Measurements from ENCODE around the gene MAVS.
"Not testable (repeated sequence)": the region's sequence is repeated elsewhere in the genome, so short reads cannot be mapped to it uniquely, and the experiment has no call there.

Gene MAVS

DNA sequence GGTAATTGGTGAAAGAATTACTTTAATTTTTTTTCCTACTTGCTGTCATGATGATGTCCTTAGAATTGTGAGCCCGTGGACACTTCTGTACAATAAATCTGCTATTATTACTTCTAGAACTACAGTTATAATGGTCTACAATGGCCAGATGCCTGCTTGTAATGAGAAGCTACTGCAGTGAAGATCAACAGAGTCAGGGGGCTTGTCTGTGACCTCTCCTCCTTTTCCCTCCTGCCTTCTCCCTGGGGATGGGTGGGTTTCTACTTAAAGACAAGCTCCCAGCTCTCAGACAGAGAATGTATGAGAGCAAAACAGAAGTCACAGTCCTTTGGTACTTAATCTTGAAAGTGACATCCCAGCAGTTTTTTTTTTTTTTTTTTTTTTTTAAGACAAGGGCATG lies 29.4 kb downstream of the MAVS start:
- TF ChIP-seq CTCF (IDR thresholded peaks at IDR 0.05; ENCODE audit: low read depth, low read length) = no peak
- H3K9me3 ChIP-seq = no peaks in the 10 kb centered on the region
- no peaks in the 10 kb centered on the region; the same call in 1 of the 2 replicates for H3K4me1 ChIP-seq
- H3K4me3 ChIP-seq (ENCODE audit: low read depth, low read length) = no peak overlapping the region
- DNase-seq = no peak
- H3K27me3 ChIP-seq = no peaks in the 10 kb centered on the region
- H3K36me3 ChIP-seq = peaks cover 15% of the 10 kb centered on the region

DNA sequence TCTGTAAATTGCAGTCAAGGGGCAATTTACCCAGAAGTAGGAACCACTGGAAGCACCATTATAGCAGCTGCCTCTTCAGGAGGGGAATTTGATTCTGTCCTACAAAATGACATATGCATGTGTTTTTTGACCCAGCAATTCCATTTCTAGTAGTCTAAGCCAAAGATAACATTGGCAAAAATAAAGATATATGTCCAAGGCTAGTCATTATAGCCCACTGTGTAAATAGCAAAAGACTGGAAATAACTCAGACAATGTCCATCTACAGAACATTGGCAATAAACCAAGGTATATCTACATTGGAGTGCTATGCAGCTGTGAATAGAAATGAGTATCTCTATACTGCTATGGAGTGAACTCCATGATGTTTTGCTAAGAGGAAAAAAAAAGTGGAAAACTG lies 30.0 kb downstream of the MAVS start:
- no peak for TF ChIP-seq CTCF (IDR thresholded peaks at IDR 0.05; ENCODE audit: low read depth, low read length)
- DNase-seq = no peak
- Histone ChIP-seq H3K4me1 (no peaks in the 10 kb centered on the region; the same call in 1 of the 2 replicates), H3K9me3 (no peaks in the 10 kb centered on the region), H3K36me3 (peaks cover 15% of the 10 kb centered on the region), H3K4me3 (ENCODE audit: low read depth, low read length) (no peak overlapping the region), H3K27me3 (no peaks in the 10 kb centered on the region)

- H3K27me3 ChIP-seq; H3K9me3 ChIP-seq; H3K4me3 ChIP-seq (ENCODE audit: low read depth, low read length); H3K4me1 ChIP-seq; DNase-seq: not testable (repeated sequence)
- peaks cover 12% of the 10 kb centered on the region for H3K36me3 ChIP-seq
Measured at GRCh38 chr20:3878921-3879274, 32.3 kb downstream of the MAVS start.

DNA sequence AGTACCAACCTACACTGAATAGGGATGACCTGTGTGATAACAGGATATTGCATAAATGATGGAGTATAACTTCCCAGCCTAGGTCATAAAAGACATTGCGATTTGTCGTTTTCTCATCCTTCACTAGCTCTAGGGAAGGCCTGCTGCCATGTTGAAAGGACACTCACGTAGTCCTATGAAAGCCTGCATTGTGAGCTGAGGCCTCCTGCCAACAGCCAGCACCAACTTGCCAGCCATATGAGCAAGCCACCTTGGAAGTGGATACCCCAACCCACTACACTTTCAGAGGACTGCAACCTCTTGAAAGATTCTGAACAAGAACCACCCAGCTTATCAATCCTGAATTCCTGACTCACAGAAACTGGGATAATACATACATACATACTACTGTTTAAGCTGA lies 39.1 kb downstream of the MAVS start:
- Histone ChIP-seq H3K9me3 (no peaks in the 10 kb centered on the region), H3K4me3 (ENCODE audit: low read depth, low read length) (no peak overlapping the region), H3K36me3 (peaks cover 4% of the 10 kb centered on the region), H3K4me1 (peaks cover 5% of the 10 kb centered on the region), H3K27me3 (no peaks in the 10 kb centered on the region)
- no peak for DNase-seq
- TF ChIP-seq CTCF (IDR thresholded peaks at IDR 0.05; ENCODE audit: low read depth, low read length) = no peak

DNA sequence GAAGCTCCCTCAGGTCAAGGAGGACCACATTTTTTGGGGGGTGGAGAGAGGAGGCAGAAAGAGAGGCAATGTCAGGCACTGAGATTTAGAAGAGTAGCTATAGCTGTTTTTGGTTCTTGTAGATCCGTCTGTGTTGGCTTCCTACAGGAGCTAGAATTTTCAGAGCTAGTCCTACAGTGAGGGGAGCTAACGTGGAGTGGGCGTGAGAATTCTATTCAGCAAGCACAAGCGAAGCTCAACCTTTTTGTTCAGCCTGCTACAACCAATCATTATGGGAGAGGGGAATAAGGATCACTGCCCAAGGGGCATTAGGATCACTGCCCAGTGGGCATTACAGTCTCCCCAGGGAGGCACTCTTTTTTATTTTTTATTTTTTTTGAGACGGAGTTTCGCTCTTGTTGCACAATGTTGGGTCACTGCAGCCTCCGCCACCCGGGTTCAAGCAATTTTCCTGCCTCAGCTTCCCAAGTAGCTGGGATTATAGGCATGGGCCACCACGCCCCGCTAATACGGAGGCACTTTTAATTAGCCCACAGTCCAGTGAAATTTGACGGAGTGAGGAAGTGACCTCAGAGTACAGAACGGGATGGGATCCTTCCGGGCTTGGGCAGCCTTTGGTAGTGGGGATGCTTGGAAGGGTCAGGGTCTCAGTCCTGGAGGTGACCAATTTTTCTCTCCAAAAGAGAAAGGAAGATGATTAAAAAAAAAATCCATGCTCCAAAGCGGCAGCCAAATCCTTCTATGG lies 41.4 kb downstream of the MAVS start:
- Histone ChIP-seq H3K9me3 (no peaks in the 10 kb centered on the region), H3K36me3 (peaks cover 21% of the 10 kb centered on the region), H3K27me3 (no peaks in the 10 kb centered on the region), H3K4me1 (peaks cover 9% of the 10 kb centered on the region), H3K4me3 (ENCODE audit: low read depth, low read length) (peak overlapping the region; percentile 97)
- DNase-seq = no peak
- TF ChIP-seq CTCF (IDR thresholded peaks at IDR 0.05; ENCODE audit: low read depth, low read length) = no peak

DNA sequence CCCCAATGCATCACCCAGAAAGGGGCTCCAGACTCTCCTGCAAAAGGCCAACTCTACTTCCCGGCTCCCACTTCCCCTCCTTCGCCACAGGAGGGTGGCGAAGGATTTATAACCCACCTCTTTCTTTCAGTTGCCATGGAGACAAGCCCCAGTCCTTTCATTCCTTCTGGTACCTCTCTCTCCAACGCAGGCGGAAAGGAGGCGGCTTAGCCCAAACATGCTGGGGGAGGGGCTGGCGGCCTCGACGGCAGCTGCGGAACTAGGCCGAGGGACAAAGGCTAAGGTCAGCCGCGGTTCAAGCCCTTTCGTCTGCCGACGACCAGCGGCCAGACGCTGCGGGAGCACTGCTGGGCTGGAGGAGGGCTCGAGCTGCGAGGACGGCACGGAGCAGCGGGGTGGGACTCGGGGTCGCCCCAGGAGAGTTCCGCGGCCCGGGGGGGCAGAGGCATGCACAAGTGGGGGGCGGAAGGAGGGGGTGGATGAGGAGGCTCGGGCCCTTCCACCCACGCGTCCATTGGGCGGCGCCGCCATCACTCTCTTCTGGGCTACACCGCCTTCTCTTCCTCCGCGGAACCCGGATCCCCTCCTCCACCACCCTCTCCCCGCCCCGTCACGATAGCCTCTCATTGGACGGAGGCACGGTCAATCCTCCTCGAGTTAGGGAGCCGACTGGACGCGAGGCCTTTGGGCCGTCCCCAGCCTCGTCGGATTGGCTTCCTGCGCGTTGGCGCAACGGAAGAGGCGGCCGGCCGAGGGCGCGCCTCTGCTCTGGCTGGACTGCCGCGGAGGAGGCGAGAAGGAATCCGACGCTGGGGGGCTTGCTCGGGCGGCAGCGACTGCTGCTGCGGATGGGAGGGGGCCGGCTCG lies 42.2 kb downstream of the MAVS start, which contains the start of gene PANK2:
PANK2 (plus strand) TSS at position 766 of the 867 bp plus-strand sequence.
- H3K9me3 ChIP-seq = no peaks in the 10 kb centered on the region
- H3K27me3 ChIP-seq = no peaks in the 10 kb centered on the region
- peak; percentile 75 for TF ChIP-seq CTCF (IDR thresholded peaks at IDR 0.05; ENCODE audit: low read depth, low read length)
- DNase-seq = peak; percentile 99
- H3K4me3 ChIP-seq (ENCODE audit: low read depth, low read length) = peak within 1 kb of the TSS; percentile 97
- peaks cover 21% of the 10 kb centered on the region for H3K36me3 ChIP-seq
- H3K4me1 ChIP-seq = peaks cover 10% of the 10 kb centered on the region
